SK-N-SH treated with all-trans-retinoic acid at 6 μM for 48 hours (cell line): ENCODE measurements around the gene ANKRD62.

Experiments
- ATAC-seq: fragments of 200-7000 bp; cut with Tn5 transposase; 3 replicates; pipeline ENCODE4 v1.9.1; 2020; ENCODE audit warnings: mild to moderate bottlenecking, moderate library complexity
- ARNTL ChIP-seq: fragments of 450-650 bp; formaldehyde crosslinking; IDR thresholded peaks from 2 replicates; pipeline ENCODE4 v1.5.0; 2020; ENCODE audit warnings: low read depth, mild to moderate bottlenecking, moderate library complexity, borderline replicate concordance
- BACH2 ChIP-seq: fragments of 250-450 bp; sonication (Bioruptor Pico); IDR thresholded peaks from 2 replicates; pipeline ENCODE4 v1.9.0; 2021; ENCODE audit warnings: mild to moderate bottlenecking, borderline replicate concordance
- CSDC2 ChIP-seq: fragments of 250-450 bp; sonication (Bioruptor Pico); IDR thresholded peaks from 2 replicates; pipeline ENCODE4 v1.5.0; 2020; ENCODE audit warnings: mild to moderate bottlenecking, moderate library complexity
- ESRRG ChIP-seq: fragments of 250-450 bp; sonication (Bioruptor Pico); IDR thresholded peaks from 2 replicates; pipeline ENCODE4 v1.6.1; 2021; ENCODE audit warnings: mild to moderate bottlenecking
- GLIS3 ChIP-seq: fragments of 250-450 bp; sonication (Bioruptor Pico); IDR thresholded peaks from 2 replicates; pipeline ENCODE4 v1.5.0; 2020; ENCODE audit warnings: mild to moderate bottlenecking, moderate library complexity
- ISL1 ChIP-seq: fragments of 250-450 bp; sonication (Bioruptor Pico); IDR thresholded peaks from 2 replicates; pipeline ENCODE4 v2.1.2; 2022; ENCODE audit warnings: mild to moderate bottlenecking, moderate library complexity
- PPARA ChIP-seq: fragments of 250-450 bp; sonication (Bioruptor Pico); IDR thresholded peaks from 2 replicates; pipeline ENCODE4 v1.5.0; 2020; ENCODE audit warnings: mild to moderate bottlenecking, borderline replicate concordance
- RARB ChIP-seq: fragments of 250-450 bp; sonication (Bioruptor Pico); IDR thresholded peaks from 2 replicates; pipeline ENCODE4 v1.8.0; 2021; ENCODE audit warnings: mild to moderate bottlenecking, moderate library complexity
- SNAI2 ChIP-seq: fragments of 250-450 bp; sonication (Bioruptor Pico); IDR thresholded peaks from 2 replicates; pipeline ENCODE4 v1.5.0; 2020; ENCODE audit warnings: mild to moderate bottlenecking, moderate library complexity
- TCF4 ChIP-seq: fragments of 250-450 bp; sonication (Bioruptor Pico); IDR thresholded peaks from 2 replicates; pipeline ENCODE4 v1.8.0; 2021; ENCODE audit warnings: mild to moderate bottlenecking, moderate library complexity, borderline replicate concordance
- TOX ChIP-seq: fragments of 250-450 bp; sonication (Bioruptor Pico); IDR thresholded peaks from 2 replicates; pipeline ENCODE4 v1.8.0; 2021; ENCODE audit warnings: mild to moderate bottlenecking, moderate library complexity, borderline replicate concordance
- ZC3H10 ChIP-seq: fragments of 250-450 bp; sonication (Bioruptor Pico); IDR thresholded peaks from 2 replicates; pipeline ENCODE4 v1.5.1; 2021; ENCODE audit warnings: mild to moderate bottlenecking, moderate library complexity
- ZFP3 ChIP-seq: fragments of 250-450 bp; sonication (Bioruptor Pico); IDR thresholded peaks from 2 replicates; pipeline ENCODE4 v1.5.0; 2020; ENCODE audit warnings: mild to moderate bottlenecking, moderate library complexity
- ZFP30 ChIP-seq: fragments of 450-650 bp; formaldehyde crosslinking; IDR thresholded peaks from 2 replicates; pipeline ENCODE4 v1.5.0; 2022; ENCODE audit warnings: mild to moderate bottlenecking, moderate library complexity
- ZNF565 ChIP-seq: fragments of 450-650 bp; formaldehyde crosslinking; conservative IDR thresholded peaks from 2 replicates; pipeline ENCODE4 v1.5.0; 2020; ENCODE audit warnings: low read depth, mild to moderate bottlenecking, moderate library complexity
- ZNF70 ChIP-seq: fragments of 450-650 bp; formaldehyde crosslinking; IDR thresholded peaks from 2 replicates; pipeline ENCODE4 v1.5.0; 2020; ENCODE audit warnings: mild to moderate bottlenecking, moderate library complexity
- ZNF8 ChIP-seq: fragments of 450-650 bp; formaldehyde crosslinking; IDR thresholded peaks from 2 replicates; pipeline ENCODE4 v1.5.0; 2020; ENCODE audit warnings: mild to moderate bottlenecking, moderate library complexity
- TF ChIP-seq, protein P1 (sequence below): fragments of 250-450 bp; sonication (Bioruptor Pico); IDR thresholded peaks from 2 replicates; pipeline ENCODE4 v1.5.1; 2021; ENCODE audit warnings: mild to moderate bottlenecking, moderate library complexity
- TF ChIP-seq, protein P2 (sequence below): fragments of 250-450 bp; sonication (Bioruptor Pico); IDR thresholded peaks from 2 replicates; pipeline ENCODE4 v1.8.0; 2021; ENCODE audit warnings: low read depth, mild to moderate bottlenecking, moderate library complexity, borderline replicate concordance
- TF ChIP-seq, protein P3 (sequence below): fragments of 250-450 bp; sonication (Bioruptor Pico); IDR thresholded peaks from 2 replicates; pipeline ENCODE4 v1.5.0; 2020; ENCODE audit warnings: mild to moderate bottlenecking, moderate library complexity
- TF ChIP-seq, protein P4 (sequence below): fragments of 250-450 bp; sonication (Bioruptor Pico); IDR thresholded peaks from 2 replicates; pipeline ENCODE4 v1.8.0; 2020; ENCODE audit warnings: mild to moderate bottlenecking, moderate library complexity, borderline replicate concordance

Gene ANKRD62

DNA sequence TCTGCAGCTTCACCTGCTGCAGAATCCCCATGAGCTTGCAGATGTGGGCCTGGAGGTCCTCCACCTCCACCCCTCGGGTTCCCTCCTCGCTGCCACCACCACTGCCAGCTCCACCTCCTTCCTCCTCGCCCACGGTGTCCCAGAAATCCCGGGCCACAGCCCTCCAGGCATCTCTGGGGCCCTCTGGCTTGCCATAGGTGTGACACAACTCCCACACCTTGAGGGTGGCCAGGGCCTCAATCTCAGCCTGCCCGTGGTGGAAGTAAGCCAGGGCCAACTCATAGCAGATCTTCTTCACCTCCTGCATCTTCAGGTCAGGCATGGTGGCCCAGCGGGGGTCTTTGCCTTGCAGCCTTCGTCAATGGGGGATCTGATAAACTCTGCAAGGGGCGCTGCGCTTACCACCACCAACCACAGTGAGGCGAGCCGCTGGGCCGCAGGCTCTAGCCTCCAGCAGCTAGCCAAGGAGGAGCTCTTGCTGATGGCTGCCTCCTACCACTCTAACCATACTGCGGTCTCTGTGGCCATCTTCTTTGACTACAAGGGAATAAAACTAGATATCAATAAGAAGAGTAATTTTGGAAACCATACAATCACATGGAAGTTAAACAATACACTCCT lies 36.1 kb upstream of the ANKRD62 start:
- no peak for ATAC-seq
- TF ChIP-seq, protein P1, sequence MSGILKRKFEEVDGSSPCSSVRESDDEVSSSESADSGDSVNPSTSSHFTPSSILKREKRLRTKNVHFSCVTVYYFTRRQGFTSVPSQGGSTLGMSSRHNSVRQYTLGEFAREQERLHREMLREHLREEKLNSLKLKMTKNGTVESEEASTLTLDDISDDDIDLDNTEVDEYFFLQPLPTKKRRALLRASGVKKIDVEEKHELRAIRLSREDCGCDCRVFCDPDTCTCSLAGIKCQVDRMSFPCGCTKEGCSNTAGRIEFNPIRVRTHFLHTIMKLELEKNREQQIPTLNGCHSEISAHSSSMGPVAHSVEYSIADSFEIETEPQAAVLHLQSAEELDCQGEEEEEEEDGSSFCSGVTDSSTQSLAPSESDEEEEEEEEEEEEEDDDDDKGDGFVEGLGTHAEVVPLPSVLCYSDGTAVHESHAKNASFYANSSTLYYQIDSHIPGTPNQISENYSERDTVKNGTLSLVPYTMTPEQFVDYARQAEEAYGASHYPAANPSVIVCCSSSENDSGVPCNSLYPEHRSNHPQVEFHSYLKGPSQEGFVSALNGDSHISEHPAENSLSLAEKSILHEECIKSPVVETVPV = no peak
- TF ChIP-seq BACH2 (CRISPR knock-in tag) (no peak), ZFP30 (no peak), GLIS3 (CRISPR knock-in tag) (no peak), PPARA (no peak), ESRRG (CRISPR knock-in tag) (no peak), CSDC2 (CRISPR knock-in tag) (no peak), ZNF70 (CRISPR knock-in tag) (no peak), ISL1 (no peak), ARNTL (no peak)
- TF ChIP-seq, protein P2, sequence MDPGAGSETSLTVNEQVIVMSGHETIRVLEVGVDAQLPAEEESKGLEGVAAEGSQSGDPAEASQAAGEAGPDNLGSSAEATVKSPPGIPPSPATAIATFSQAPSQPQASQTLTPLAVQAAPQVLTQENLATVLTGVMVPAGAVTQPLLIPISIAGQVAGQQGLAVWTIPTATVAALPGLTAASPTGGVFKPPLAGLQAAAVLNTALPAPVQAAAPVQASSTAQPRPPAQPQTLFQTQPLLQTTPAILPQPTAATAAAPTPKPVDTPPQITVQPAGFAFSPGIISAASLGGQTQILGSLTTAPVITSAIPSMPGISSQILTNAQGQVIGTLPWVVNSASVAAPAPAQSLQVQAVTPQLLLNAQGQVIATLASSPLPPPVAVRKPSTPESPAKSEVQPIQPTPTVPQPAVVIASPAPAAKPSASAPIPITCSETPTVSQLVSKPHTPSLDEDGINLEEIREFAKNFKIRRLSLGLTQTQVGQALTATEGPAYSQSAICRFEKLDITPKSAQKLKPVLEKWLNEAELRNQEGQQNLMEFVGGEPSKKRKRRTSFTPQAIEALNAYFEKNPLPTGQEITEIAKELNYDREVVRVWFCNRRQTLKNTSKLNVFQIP (CRISPR knock-in tag) = no peak

DNA sequence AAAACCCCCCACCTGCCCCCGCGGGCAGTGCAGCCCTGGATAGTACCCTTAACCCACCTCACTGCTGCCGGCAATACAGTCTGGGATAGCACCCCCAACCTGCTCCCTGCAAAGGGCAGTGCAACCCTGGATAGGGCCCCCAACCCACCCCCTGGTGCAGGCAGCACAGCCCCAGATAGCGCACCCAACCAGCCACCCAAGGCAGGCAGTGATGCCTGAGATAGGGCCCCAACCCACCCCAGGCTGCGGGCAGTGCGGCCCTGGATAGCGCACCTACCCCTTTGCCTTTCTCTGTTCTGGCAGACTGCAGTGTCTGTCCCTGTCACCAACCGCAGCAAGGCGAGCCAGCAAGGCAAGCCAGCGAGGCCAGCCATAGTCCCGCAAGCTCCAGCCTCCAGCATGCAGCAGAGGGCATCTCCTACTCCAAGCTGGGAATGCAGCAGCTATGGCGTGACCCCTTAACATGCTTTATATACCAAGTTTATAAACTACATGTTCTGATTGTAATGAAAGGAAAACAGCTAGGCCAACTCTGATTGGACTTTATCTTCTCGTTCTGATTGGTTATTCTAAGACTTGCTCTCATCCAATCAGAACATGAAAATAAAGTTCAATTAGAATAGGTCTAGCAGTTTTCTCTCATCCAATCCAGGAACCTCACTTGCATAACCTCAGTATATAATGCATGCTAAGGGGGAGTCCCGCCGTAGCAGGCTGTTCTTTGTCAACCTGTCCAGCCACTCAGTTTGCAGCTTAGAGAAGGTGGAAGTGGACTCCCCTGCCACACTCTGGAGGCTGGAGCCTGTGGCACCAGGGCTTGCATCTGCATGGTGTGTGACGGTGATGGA lies 34.1 kb upstream of the ANKRD62 start:
- peak; percentile 80 for ATAC-seq
- TF ChIP-seq TOX (CRISPR knock-in tag) (no peak), PPARA (no peak), ESRRG (CRISPR knock-in tag) (no peak), ZC3H10 (CRISPR knock-in tag) (no peak), ZNF70 (CRISPR knock-in tag) (no peak), BACH2 (CRISPR knock-in tag) (no peak), RARB (CRISPR knock-in tag) (no peak)
- TF ChIP-seq, protein P1 = no peak
- TF ChIP-seq, protein P3, sequence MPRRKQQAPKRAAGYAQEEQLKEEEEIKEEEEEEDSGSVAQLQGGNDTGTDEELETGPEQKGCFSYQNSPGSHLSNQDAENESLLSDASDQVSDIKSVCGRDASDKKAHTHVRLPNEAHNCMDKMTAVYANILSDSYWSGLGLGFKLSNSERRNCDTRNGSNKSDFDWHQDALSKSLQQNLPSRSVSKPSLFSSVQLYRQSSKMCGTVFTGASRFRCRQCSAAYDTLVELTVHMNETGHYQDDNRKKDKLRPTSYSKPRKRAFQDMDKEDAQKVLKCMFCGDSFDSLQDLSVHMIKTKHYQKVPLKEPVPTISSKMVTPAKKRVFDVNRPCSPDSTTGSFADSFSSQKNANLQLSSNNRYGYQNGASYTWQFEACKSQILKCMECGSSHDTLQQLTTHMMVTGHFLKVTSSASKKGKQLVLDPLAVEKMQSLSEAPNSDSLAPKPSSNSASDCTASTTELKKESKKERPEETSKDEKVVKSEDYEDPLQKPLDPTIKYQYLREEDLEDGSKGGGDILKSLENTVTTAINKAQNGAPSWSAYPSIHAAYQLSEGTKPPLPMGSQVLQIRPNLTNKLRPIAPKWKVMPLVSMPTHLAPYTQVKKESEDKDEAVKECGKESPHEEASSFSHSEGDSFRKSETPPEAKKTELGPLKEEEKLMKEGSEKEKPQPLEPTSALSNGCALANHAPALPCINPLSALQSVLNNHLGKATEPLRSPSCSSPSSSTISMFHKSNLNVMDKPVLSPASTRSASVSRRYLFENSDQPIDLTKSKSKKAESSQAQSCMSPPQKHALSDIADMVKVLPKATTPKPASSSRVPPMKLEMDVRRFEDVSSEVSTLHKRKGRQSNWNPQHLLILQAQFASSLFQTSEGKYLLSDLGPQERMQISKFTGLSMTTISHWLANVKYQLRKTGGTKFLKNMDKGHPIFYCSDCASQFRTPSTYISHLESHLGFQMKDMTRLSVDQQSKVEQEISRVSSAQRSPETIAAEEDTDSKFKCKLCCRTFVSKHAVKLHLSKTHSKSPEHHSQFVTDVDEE (CRISPR knock-in tag) = no peak

DNA sequence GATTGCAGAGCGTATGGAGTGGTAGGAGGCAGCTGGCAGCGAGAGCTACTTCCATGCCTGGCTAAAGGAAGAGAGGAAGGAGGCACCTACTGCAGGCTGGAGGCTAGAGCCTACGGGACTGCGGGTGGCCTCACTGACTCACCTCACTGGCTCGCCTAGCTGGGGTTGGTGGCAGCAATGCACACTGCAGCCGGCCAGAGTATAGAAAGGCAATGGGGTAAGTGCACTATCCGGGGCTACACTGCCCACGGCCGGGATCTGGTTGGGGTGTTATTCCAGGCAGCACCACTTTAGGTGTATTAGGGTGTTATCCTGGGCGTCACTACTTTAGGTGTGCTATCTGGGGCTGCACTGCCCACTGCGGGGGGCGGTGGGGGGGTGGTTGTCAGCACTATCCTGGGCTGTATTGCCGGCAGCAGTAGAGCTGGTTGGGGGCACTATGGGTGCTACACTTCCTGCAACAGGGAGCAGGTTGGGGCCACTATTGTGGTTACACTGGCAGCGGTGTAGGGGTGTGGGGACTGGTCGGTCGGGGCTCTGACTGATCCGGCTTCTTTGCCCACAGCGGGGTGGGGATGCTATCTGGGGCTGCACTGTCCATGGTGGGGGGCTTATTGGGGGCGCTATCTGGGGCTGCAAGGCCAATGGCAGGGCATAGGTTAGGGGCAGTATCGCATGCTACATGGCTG lies 33.3 kb upstream of the ANKRD62 start:
- no peak for TF ChIP-seq SNAI2 (CRISPR knock-in tag)
- peak; percentile 83 for ATAC-seq

DNA sequence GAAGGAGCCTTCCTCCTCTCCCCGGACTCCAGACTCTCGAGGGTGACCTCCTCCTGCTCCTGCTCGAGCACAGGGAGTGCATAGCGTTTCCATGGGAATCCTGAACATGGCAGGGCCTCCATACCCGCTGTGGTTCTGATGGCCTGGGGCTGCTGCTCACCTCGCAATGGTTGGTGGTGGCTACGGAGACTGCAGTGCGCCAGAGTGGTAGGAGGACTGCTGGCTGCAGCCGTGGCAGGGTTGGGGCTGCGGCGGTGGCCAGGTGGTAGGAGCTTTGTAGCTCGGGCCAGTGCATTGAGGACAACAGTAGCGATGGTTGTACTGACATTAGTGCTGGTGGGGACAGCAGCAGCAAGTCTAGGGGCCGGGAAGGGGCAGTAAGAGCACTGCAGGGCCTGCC lies 32.0 kb upstream of the ANKRD62 start:
- ATAC-seq = no peak
- TF ChIP-seq ZFP3 (CRISPR knock-in tag) (no peak), ZNF8 (CRISPR knock-in tag) (no peak), ARNTL (no peak), GLIS3 (CRISPR knock-in tag) (no peak), ZNF565 (no peak), ZFP30 (no peak), ZNF70 (CRISPR knock-in tag) (no peak), ISL1 (no peak), TCF4 (no peak), SNAI2 (CRISPR knock-in tag) (no peak), TOX (CRISPR knock-in tag) (no peak), BACH2 (CRISPR knock-in tag) (no peak)
- TF ChIP-seq, protein P2 (CRISPR knock-in tag) = no peak
- TF ChIP-seq, protein P4, sequence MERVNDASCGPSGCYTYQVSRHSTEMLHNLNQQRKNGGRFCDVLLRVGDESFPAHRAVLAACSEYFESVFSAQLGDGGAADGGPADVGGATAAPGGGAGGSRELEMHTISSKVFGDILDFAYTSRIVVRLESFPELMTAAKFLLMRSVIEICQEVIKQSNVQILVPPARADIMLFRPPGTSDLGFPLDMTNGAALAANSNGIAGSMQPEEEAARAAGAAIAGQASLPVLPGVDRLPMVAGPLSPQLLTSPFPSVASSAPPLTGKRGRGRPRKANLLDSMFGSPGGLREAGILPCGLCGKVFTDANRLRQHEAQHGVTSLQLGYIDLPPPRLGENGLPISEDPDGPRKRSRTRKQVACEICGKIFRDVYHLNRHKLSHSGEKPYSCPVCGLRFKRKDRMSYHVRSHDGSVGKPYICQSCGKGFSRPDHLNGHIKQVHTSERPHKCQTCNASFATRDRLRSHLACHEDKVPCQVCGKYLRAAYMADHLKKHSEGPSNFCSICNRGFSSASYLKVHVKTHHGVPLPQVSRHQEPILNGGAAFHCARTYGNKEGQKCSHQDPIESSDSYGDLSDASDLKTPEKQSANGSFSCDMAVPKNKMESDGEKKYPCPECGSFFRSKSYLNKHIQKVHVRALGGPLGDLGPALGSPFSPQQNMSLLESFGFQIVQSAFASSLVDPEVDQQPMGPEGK (CRISPR knock-in tag) = no peak
